GM20000 (cell line): ENCODE results near the gene PCDH15.

Source experiments
- DNase-seq: peaks from one replicate; pipeline ENCODE4 v3.0.0; 2012; ENCODE audit warnings: low spot score
- CTCF ChIP-seq: IDR thresholded peaks from 2 replicates; pipeline ENCODE4 v1.5.1; 2012; ENCODE audit warnings: mild to moderate bottlenecking, control low read depth; ENCODE audit errors: extremely low read depth, missing control alignments

PCDH15 gene

GRCh38 chr10:54758791-54759190 lies 42.2 kb downstream of the PCDH15 start:
- no peak for DNase-seq
- no peak for TF ChIP-seq CTCF

DNA sequence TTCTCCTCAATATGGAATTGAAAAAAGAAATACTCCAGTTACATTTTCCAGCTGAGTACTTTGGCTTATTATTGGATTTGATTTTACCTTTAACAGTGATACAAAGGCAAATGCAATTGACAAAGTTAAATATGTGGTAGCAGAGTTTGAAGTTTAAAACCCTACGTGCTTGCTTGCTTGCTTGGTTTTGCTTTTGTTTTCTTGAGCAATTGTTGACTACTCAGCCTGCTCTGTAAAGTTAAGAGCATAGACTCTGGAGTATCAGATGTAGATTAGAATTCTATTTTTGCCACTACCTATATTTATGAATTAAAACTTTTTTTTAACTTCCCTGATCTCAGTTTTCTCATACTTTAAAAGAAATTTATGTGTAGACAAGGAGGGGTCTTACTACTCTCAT lies 51.4 kb downstream of the PCDH15 start:
- DNase-seq: no peak
- no peak for TF ChIP-seq CTCF

DNA sequence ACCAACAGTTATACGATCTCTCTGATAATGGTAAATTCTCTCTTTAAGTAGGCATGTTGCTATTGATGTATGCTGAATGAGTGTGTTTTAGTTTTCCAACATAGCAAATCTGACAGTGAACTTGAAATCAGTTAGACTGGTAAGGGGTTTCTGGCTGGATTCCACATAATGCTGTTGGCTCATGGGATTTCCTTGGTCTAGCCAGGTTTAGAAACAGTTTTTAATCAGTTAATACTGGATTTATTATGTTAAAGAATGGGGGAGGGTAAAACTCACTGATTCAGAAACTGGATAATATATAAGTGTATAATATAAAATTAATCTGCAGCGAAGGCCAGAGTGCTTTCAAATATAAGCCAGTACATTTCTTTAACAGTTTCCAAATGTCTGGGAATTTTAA lies 55.6 kb downstream of the PCDH15 start:
- no peak for DNase-seq
- no peak for TF ChIP-seq CTCF

DNA sequence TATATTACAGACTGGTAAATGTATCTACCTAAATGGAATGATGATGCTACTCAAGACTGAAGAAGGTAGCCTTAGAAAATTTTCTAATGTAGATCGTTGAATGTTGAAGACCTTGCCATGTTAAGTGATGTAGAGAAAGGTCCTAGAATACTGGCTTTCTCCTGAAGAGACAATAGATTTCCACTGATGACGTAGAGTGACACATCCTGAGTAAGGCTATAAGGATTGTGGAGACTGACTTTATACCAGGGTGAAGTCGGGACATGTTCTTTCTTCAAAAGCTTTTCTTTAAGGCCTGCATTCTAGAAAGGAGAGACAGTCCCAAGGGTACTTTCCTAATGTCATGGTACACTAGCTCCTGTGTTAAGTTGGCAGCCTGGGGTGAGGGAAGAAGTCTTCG lies 58.6 kb downstream of the PCDH15 start:
- TF ChIP-seq CTCF: no peak

GRCh38 chr10:54728511-54728910 lies 72.5 kb downstream of the PCDH15 start:
- no peak for TF ChIP-seq CTCF
- no peak for DNase-seq

More for the DNA sequence above, 58.6 kb downstream of the PCDH15 start:
- no peak for DNase-seq

GRCh38 chr10:54722075-54722474 lies 79.0 kb downstream of the PCDH15 start:
- TF ChIP-seq CTCF: no peak
- no peak for DNase-seq

GRCh38 chr10:54710918-54711317 lies 90.1 kb downstream of the PCDH15 start:
- no peak for DNase-seq
- TF ChIP-seq CTCF: no peak

- TF ChIP-seq CTCF: no peak
- DNase-seq: no peak
Measured at GRCh38 chr10:54708591-54708990, 92.4 kb downstream of the PCDH15 start.
